ENCODE data around the gene RABGGTA. TPM values are rescaled to one million over a fixed set of nuclear protein-coding genes. Genes with fewer than 3 reads are reported as not detected.

Gene RABGGTA
- total and polyA plus RNA-seq, 2 donors (not counting 1 experiment from before 2014, with no cell fraction given) = 70.1 to 159 TPM

DNA sequence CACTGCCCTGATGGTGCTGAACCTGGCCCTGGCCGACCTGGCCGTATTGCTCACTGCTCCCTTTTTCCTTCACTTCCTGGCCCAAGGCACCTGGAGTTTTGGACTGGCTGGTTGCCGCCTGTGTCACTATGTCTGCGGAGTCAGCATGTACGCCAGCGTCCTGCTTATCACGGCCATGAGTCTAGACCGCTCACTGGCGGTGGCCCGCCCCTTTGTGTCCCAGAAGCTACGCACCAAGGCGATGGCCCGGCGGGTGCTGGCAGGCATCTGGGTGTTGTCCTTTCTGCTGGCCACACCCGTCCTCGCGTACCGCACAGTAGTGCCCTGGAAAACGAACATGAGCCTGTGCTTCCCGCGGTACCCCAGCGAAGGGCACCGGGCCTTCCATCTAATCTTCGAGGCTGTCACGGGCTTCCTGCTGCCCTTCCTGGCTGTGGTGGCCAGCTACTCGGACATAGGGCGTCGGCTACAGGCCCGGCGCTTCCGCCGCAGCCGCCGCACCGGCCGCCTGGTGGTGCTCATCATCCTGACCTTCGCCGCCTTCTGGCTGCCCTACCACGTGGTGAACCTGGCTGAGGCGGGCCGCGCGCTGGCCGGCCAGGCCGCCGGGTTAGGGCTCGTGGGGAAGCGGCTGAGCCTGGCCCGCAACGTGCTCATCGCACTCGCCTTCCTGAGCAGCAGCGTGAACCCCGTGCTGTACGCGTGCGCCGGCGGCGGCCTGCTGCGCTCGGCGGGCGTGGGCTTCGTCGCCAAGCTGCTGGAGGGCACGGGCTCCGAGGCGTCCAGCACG, 44.6 kb upstream of the RABGGTA start:
- Histone ChIP-seq H3K9ac (ENCODE audit: low read length) (no peak overlapping the region), H3K27ac (ENCODE audit: low read length in 2 of 2) (no peak overlapping the region), H3K27me3 (replicated peaks in 1 of 4; ENCODE audit: control extremely low read depth in 1 of 4, control insufficient read depth in 3 of 4, insufficient read depth in 4 of 4, low read length in 3 of 4) (peaks cover 0 to 6% (median 0%) of the 10 kb centered on the region in 4 experiments), H3K4me2 (replicated peaks; ENCODE audit: low read depth, low read length, poor library complexity, severe bottlenecking) (no peak overlapping the region), H3K9me3 (ENCODE audit: control extremely low read depth in 1 of 3, control insufficient read depth in 2 of 3, insufficient read depth in 1 of 3, low read length in 2 of 3) (no peaks in the 10 kb centered on the region), H3K4me1 (ENCODE audit: control insufficient read depth in 2 of 2, insufficient read depth in 2 of 2, low read length in 2 of 2) (peaks cover 30 to 37% of the 10 kb centered on the region in 2 donors), H3K4me3 (ENCODE audit: control extremely low read depth in 1 of 5, extremely low read depth in 1 of 5, insufficient read depth in 1 of 5, low read depth in 2 of 5, low read length in 4 of 5) (no peak overlapping the region), H3K36me3 (replicated peaks in 1 of 2; ENCODE audit: control extremely low read depth in 1 of 2, control insufficient read depth in 1 of 2, extremely low read depth in 1 of 2, insufficient read depth in 2 of 2, low read length in 1 of 2) (no peaks in the 10 kb centered on the region), H4K20me1 (ENCODE audit: control insufficient read depth, insufficient read depth, low read length, poor library complexity, severe bottlenecking) (no peaks in the 10 kb centered on the region), H2AFZ (ENCODE audit: insufficient read depth, low read depth, low read length, poor library complexity, severe bottlenecking) (no peak overlapping the region), H3K79me2 (ENCODE audit: control insufficient read depth, insufficient read depth, low read length) (no peaks in the 10 kb centered on the region)
- 96% methylated on average over 70 of the region's 70 CpGs for WGBS (ENCODE audit: insufficient coverage)
- no peak overlapping the region for H3K27ac Mint-ChIP-seq
- DNase-seq (no peak), ATAC-seq (ENCODE audit: low read depth) (no peak)
- POLR2A ChIA-PET = no interaction called here
- CTCF ChIA-PET = no interaction called here
- no peaks in the 10 kb centered on the region for H3K9me3 Mint-ChIP-seq (ENCODE audit: insufficient read depth)
- no peak overlapping the region for H3K4me3 Mint-ChIP-seq
- H3K27me3 Mint-ChIP-seq = peaks cover 11% of the 10 kb centered on the region
- no peak for TF ChIP-seq EZH2 (IDR thresholded peaks at IDR 0.05; ENCODE audit: borderline replicate concordance, insufficient read depth, low read depth, low read length, poor library complexity, severe bottlenecking)
- TF ChIP-seq, protein P1, sequence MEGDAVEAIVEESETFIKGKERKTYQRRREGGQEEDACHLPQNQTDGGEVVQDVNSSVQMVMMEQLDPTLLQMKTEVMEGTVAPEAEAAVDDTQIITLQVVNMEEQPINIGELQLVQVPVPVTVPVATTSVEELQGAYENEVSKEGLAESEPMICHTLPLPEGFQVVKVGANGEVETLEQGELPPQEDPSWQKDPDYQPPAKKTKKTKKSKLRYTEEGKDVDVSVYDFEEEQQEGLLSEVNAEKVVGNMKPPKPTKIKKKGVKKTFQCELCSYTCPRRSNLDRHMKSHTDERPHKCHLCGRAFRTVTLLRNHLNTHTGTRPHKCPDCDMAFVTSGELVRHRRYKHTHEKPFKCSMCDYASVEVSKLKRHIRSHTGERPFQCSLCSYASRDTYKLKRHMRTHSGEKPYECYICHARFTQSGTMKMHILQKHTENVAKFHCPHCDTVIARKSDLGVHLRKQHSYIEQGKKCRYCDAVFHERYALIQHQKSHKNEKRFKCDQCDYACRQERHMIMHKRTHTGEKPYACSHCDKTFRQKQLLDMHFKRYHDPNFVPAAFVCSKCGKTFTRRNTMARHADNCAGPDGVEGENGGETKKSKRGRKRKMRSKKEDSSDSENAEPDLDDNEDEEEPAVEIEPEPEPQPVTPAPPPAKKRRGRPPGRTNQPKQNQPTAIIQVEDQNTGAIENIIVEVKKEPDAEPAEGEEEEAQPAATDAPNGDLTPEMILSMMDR (IDR thresholded peaks at IDR 0.05) = no peak
- H3K4me1 Mint-ChIP-seq = peaks cover 34% of the 10 kb centered on the region
- intact Hi-C loops (cut with micrococcal nuclease) = no loop called here

DNA sequence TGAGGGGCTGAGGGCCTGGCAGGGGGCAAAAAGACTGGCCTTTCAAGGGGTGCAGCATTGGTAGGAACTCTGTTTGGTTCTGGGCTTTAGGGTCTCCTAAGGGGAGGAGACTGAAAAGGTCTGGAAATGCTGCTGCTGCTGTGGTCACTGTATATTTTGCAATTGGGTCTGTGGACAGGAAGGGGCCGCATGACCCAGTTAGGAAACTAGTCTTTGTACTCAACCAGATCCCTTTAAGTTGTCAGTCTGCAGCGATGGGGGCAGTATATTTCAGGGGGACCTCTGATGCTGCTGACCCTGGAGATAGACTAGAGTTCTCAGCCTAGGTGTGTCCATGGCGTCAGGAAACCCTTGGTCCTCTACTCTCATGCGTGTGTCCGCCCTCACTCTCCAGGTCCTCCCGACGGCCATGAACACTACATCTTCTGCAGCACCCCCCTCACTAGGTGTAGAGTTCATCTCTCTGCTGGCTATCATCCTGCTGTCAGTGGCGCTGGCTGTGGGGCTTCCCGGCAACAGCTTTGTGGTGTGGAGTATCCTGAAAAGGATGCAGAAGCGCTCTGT, 43.9 kb upstream of the RABGGTA start:
- no peaks in the 10 kb centered on the region for H3K36me3 ChIP-seq (replicated peaks in 1 of 2; ENCODE audit: control extremely low read depth in 1 of 2, control insufficient read depth in 1 of 2, extremely low read depth in 1 of 2, insufficient read depth in 2 of 2, low read length in 1 of 2)
- H3K4me3 ChIP-seq (ENCODE audit: control extremely low read depth in 1 of 5, extremely low read depth in 1 of 5, insufficient read depth in 1 of 5, low read depth in 2 of 5, low read length in 4 of 5) = peak overlapping the region in 1 of 5 experiments; percentile 16
- H3K4me2 ChIP-seq (replicated peaks; ENCODE audit: low read depth, low read length, poor library complexity, severe bottlenecking) = no peak overlapping the region
- TF ChIP-seq, protein P1 (IDR thresholded peaks at IDR 0.05) = no peak
- TF ChIP-seq EZH2 (IDR thresholded peaks at IDR 0.05; ENCODE audit: borderline replicate concordance, insufficient read depth, low read depth, low read length, poor library complexity, severe bottlenecking) = no peak
- DNase-seq (no peak), ATAC-seq (ENCODE audit: low read depth) (no peak)
- WGBS (ENCODE audit: insufficient coverage) = 94% methylated on average over 7 of the region's 10 CpGs
- Mint-ChIP-seq H3K9me3 (ENCODE audit: insufficient read depth) (no peaks in the 10 kb centered on the region), H3K27me3 (peaks cover 10% of the 10 kb centered on the region), H3K4me3 (no peak overlapping the region), H3K27ac (no peak overlapping the region), H3K4me1 (peaks cover 37% of the 10 kb centered on the region)
- POLR2A ChIA-PET = interaction anchor here (0.6 kb wide), 1 partner anchor 85 kb away, joined by 6 read pairs; no protein-coding TSS in a partner anchor
- CTCF ChIA-PET = no interaction called here
- no peak overlapping the region for H3K9ac ChIP-seq (ENCODE audit: low read length)
- peaks cover 0 to 6% (median 0%) of the 10 kb centered on the region in 4 experiments for H3K27me3 ChIP-seq (replicated peaks in 1 of 4; ENCODE audit: control extremely low read depth in 1 of 4, control insufficient read depth in 3 of 4, insufficient read depth in 4 of 4, low read length in 3 of 4)
- peaks cover 32 to 40% of the 10 kb centered on the region in 2 donors for H3K4me1 ChIP-seq (ENCODE audit: control insufficient read depth in 2 of 2, insufficient read depth in 2 of 2, low read length in 2 of 2)
- no peaks in the 10 kb centered on the region for H3K79me2 ChIP-seq (ENCODE audit: control insufficient read depth, insufficient read depth, low read length)
- peaks cover 1% of the 10 kb centered on the region for H4K20me1 ChIP-seq (ENCODE audit: control insufficient read depth, insufficient read depth, low read length, poor library complexity, severe bottlenecking)
- H2AFZ ChIP-seq (ENCODE audit: insufficient read depth, low read depth, low read length, poor library complexity, severe bottlenecking) = no peak overlapping the region
- no peak overlapping the region for H3K27ac ChIP-seq (ENCODE audit: low read length in 2 of 2)
- no peaks in the 10 kb centered on the region for H3K9me3 ChIP-seq (ENCODE audit: control extremely low read depth in 1 of 3, control insufficient read depth in 2 of 3, insufficient read depth in 1 of 3, low read length in 2 of 3)
- intact Hi-C loops (cut with micrococcal nuclease) = no loop called here
